ENCODE results near the gene SULT1A1.
"Not testable (repeated sequence)": the region's sequence is repeated elsewhere in the genome, so short reads cannot be mapped to it uniquely, and the experiment has no call there.

Gene SULT1A1

DNA sequence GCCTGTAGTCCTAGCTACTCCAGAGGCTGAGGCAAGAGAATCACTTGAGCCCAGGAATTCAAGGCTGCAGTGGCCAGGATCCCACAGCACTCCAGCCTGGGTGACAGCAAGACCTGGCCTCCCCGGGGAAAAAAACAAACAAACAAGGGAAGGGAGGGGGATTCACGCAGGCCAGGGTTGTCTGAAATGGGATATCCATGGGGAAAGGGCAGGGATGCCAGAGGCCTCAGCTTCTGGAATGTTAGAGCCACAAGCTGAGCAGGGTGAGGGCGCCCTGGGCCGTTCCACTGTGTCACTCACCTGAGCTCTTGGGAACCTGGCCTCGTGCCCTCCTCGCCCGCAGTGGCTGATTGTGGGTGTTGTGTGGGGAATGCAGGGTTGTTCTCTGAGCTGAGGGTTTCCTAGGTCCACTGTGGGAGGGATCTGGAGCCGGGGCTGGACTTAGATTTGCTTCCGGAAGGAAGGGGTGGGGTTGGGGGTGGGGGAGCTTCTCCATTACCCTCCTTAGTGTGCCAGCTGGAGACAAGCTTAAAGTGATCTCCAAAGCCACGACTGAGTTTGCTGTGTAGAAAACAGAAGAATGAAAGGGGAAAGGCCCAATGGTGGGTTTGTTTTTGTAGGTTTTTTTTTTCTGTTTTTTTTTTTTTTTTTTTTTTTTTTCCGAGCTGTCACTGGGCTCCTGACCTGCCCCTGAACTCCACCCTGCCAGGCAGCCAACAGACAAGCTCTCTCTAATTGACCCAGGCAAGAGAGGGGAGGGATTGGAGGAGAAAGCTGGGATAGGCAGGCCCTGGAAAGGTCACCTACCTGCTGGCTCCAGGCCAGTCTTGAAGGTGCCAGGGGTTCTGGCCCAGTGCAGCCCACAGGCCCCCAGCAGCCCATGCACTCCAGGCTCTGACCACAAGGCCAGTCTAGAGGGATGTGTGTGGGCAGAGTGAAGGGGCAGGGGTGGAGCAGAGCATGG is at the start of gene SULT1A1:
TSS of gene SULT1A1 (minus strand) at position 414 of the 964 bp plus-strand sequence. CDS start 1,189 bp downstream, outside the sequence.
- no peak within 1 kb of the TSS for H3K4me3 Mint-ChIP-seq
- no peaks in the 10 kb centered on the region for H3K27me3 Mint-ChIP-seq
- no peaks in the 10 kb centered on the region for H3K9me3 Mint-ChIP-seq
- H3K4me1 Mint-ChIP-seq: peaks cover 11% of the 10 kb centered on the region
- no peak within 1 kb of the TSS for H3K27ac Mint-ChIP-seq
- H3K36me3 Mint-ChIP-seq: no peaks in the 10 kb centered on the region

DNA sequence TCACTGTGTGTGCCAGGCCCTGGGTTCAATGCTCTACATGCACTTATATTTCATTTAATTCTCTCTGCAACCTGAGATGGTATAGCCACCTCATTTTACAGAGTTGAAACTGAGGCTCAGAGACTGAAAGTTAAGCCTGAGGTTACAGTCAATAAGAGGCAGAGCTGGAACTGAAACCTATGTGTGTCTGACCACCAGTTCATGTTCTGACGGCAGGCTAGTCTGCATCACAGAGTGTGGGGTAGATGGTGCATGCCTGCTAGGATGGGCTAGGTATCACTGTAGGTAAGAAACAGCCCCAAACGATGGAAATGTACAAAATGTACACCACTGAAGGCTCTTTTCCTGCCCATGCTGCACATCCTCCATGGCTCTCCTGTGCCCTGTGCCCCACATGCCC is 30.1 kb upstream of the SULT1A1 start:
- H3K4me3 Mint-ChIP-seq, H3K9me3 Mint-ChIP-seq, H3K27ac Mint-ChIP-seq, H3K36me3 Mint-ChIP-seq, H3K27me3 Mint-ChIP-seq, H3K4me1 Mint-ChIP-seq: not testable (repeated sequence)

DNA sequence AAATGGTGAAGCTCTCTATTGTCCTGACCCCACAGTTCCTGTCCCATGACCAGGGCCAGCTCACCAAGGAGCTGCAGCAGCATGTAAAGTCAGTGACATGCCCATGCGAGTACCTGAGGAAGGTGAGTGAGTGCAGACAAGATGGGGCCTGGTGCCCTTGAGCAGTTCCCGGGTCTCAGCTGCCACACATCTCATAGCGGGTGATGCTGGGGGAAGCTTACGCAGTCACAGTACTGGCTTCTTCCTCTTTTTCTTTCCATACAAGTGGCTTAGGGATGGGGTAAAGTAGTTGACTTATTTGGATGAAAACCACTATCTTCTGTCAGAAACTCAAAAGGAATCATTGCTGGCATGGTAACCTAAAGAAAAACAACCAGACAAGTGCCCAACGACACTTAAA is 28.5 kb upstream of the SULT1A1 start:
- not testable (repeated sequence) for H3K36me3 Mint-ChIP-seq, H3K4me1 Mint-ChIP-seq, H3K27me3 Mint-ChIP-seq, H3K4me3 Mint-ChIP-seq, H3K9me3 Mint-ChIP-seq, H3K27ac Mint-ChIP-seq

DNA sequence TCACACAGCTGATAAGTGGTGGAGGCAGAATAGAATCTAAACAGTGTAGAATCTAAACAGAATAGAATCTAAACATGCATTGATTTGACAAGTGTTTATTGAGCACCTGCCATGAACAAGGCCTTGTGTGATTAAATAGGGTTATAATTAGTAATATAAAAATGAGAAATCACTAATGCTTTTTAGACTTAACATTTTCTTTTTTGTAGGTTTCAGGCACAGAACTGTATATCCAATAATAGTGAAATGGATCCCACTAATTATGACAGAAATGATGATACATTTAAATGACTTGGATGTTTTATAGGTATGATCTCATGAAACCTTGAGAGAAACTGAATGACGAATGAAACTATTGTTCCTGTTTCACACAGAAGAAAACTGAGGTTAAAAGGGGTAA is 27.9 kb upstream of the SULT1A1 start, which contains the start of gene NPIPB8:
TSS of gene NPIPB8 (plus strand) at position 301 of the 400 bp plus-strand sequence. CDS start 296 bp downstream, outside the sequence.
- not testable (repeated sequence) for H3K27me3 Mint-ChIP-seq, H3K9me3 Mint-ChIP-seq, H3K36me3 Mint-ChIP-seq

DNA sequence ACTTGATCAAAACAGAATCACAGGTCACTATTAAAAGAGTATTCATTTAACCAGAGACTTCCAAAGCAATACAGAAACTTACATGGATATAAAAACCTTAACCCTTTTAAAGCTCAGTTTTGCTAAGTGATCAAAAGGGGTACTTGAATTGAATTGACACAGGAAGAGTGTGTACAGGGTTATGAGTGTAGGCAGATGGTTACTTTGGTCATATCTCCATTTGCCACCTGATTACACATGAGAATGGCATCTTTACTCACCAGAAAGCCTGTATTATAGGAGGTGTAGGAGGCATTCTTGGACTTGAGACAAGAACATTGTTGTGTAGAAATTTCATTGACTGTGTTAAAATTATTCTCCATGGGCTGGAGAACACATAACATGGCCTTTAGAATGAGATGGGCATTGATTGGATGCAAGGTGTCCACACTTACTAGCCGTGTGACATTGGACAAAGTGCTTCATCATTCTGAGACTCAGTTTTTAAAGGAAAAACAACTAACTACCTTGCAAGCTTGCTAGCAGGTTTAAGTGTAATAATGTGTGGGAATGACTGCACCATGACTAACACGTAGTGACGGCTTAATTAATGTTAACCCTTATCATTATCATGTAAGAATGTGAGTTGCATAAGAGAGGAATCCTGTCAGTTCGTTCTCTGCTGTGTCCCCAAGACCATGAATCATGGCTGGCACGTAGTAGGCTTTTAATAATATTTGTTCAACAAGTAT is 26.4 kb upstream of the SULT1A1 start:
- not testable (repeated sequence) for H3K27me3 Mint-ChIP-seq, H3K4me3 Mint-ChIP-seq, H3K36me3 Mint-ChIP-seq, H3K9me3 Mint-ChIP-seq, H3K27ac Mint-ChIP-seq, H3K4me1 Mint-ChIP-seq

More for the DNA sequence above, 27.9 kb upstream of the SULT1A1 start, which contains the start of gene NPIPB8:
- not testable (repeated sequence) for H3K4me1 Mint-ChIP-seq, H3K4me3 Mint-ChIP-seq, H3K27ac Mint-ChIP-seq

DNA sequence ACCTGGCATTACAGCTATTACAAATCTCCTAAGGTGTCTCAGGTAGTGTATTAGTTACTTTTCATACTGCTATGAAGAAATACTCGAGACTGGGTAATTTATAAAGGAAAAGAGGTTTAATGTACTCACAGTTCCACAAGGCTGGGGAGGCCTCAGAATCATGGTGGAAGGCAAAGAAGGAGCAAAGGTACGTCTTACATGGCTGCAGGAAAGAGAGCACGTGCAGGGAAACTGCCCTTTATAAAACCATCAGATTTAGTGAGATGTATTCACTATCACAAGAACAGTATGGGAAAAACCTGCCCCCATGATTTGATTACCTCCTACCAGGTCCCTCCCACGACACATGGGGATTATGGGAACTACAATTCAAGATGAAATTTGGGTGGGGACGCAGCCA is 21.1 kb upstream of the SULT1A1 start:
- not testable (repeated sequence) for H3K27ac Mint-ChIP-seq, H3K27me3 Mint-ChIP-seq, H3K4me3 Mint-ChIP-seq, H3K4me1 Mint-ChIP-seq, H3K9me3 Mint-ChIP-seq, H3K36me3 Mint-ChIP-seq

DNA sequence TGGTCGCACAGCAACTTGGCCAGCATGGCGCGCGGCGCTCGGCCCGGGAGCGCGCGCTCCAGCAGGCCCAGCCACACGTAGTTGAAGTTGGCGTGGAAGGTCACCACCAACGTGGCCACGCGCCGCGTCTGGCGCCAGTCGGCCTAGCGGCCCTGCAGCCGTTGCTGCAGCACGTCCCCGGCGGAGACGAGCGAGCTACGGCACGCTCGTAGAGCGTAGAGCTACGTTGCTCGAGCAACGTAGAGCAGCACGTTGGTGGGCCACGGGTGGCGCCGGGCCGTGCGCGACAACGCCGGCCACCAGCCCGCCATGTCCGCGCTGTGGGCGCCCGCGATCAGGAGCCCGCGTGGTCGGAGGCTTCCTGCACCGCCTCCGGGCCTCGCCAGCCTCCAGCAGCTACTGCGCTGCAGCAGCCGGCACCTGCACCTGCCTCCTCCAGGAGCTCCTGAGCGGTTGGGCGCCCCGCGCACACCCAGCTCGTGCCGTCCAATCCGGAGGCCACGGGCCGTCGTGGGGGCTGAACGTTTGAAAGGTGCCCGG is 13.4 kb upstream of the SULT1A1 start:
- Mint-ChIP-seq H3K4me1 (peaks cover 18% of the 10 kb centered on the region), H3K4me3 (peak overlapping the region; percentile 77), H3K27me3 (no peaks in the 10 kb centered on the region), H3K9me3 (no peaks in the 10 kb centered on the region), H3K36me3 (no peaks in the 10 kb centered on the region), H3K27ac (no peak overlapping the region)

DNA sequence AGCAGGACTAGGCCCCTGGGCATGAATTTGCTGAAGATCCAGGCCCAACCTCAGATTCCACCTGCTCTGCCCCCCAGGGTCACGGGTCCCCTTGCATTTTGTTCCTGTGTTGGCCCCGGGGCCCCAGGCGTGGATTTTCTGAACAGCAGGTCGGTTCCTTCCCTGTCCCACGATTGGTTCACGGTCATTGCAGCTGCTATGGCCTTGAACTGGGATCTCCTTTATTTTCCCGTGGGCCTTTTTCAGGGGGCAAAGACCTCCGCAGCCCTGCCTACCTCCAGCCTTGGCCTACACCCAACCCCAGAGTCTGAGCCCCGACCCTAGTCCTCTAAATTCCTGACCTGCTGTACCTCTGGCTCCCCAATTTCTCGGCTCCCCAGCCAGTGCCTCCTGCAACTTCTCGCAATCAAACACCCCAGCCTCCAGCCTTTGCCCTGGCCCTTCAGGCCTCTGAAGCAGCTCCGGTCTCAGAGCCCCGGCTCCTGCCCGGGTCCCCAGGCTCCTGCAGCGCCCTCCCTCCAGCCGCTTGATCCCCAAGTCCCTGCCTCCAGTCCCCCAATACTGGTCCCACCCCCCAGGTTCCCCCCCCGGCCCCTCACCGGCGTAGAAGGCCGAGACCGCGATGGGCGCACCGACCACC is 12.8 kb upstream of the SULT1A1 start:
- H3K27me3 Mint-ChIP-seq, H3K9me3 Mint-ChIP-seq, H3K27ac Mint-ChIP-seq, H3K36me3 Mint-ChIP-seq: not testable (repeated sequence)
- H3K4me3 Mint-ChIP-seq: peak overlapping the region; percentile 77
- H3K4me1 Mint-ChIP-seq: peaks cover 18% of the 10 kb centered on the region

DNA sequence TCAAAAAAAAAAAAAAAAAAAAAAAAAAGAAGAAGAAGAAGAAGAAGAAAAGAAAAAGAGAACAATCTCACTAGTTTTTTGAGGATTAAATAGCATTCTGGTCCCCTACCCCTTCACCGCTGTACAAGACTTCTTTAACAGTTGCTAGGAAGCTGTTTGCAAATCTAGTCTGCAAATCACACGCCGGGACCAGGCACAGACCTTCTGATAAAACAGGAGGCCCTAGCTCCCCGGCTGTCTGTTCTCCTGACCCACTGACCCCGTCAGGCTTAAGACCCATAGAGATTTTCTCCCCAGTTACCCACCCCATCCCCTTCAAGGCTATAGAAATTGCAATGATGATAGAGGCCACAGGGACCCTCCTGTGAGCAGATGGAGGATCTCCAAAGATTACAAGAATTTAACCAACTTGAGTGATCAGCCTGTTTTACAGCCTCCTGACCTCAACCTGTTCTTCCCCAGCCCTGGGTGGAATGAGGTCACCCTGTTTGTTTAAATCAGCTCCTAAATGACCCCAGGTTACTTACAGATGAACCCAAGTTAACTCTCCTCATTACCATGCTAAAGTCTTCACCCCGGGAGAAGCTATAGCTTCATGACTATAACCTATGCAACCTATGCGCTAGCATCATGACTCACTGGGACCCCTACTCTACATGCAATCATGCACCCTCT is 11.8 kb upstream of the SULT1A1 start:
- peak overlapping the region; percentile 77 for H3K4me3 Mint-ChIP-seq
- no peaks in the 10 kb centered on the region for H3K27me3 Mint-ChIP-seq
- H3K4me1 Mint-ChIP-seq: peaks cover 18% of the 10 kb centered on the region
- peak overlapping the region; percentile 80 for H3K27ac Mint-ChIP-seq
- no peaks in the 10 kb centered on the region for H3K9me3 Mint-ChIP-seq
- H3K36me3 Mint-ChIP-seq: peaks cover 2% of the 10 kb centered on the region

DNA sequence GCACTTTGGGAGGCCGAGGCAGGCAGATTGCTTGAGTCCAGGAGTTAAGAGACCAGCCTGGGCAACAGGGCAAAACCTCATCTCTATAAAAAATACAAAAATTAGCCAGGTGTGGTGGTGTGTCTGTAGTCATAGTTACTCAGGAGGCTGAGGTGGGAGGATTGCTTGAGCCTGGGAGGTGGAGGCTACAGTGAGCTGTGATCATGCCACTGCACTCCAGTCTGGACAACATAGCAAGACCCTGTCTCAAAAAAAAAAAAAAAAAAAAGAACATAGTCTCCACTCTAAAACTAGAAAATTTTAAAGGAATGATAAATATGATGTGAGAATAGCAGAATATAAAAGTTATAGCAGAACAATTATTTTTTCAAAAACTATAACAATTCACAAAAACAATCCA is 10.5 kb upstream of the SULT1A1 start:
- H3K36me3 Mint-ChIP-seq, H3K27me3 Mint-ChIP-seq, H3K9me3 Mint-ChIP-seq, H3K4me3 Mint-ChIP-seq, H3K27ac Mint-ChIP-seq: not testable (repeated sequence)
- peaks cover 18% of the 10 kb centered on the region for H3K4me1 Mint-ChIP-seq

DNA sequence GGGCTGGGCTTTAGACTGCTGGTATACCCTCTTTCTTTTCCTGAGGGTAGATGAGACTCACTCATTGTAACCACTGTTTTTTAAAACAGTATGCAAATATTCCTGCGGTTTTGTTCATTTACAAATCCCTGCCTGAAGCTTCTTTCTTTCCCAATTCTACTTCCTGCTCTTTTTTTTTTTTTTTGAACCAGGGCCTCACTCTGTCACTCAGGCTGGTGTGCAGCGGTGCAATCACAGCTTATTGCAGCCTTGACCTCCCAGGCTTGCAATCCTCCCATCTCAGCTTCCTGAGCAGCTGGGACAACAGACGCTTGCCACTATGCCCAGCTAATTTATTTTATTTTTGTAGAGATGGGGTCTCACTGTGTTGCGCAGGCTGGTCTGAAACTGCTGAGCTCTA is 8.0 kb upstream of the SULT1A1 start:
- peaks cover 5% of the 10 kb centered on the region for H3K36me3 Mint-ChIP-seq
- H3K27ac Mint-ChIP-seq: no peak overlapping the region
- H3K4me1 Mint-ChIP-seq: peaks cover 10% of the 10 kb centered on the region
- no peaks in the 10 kb centered on the region for H3K27me3 Mint-ChIP-seq
- H3K9me3 Mint-ChIP-seq: no peaks in the 10 kb centered on the region
- H3K4me3 Mint-ChIP-seq: no peak overlapping the region

DNA sequence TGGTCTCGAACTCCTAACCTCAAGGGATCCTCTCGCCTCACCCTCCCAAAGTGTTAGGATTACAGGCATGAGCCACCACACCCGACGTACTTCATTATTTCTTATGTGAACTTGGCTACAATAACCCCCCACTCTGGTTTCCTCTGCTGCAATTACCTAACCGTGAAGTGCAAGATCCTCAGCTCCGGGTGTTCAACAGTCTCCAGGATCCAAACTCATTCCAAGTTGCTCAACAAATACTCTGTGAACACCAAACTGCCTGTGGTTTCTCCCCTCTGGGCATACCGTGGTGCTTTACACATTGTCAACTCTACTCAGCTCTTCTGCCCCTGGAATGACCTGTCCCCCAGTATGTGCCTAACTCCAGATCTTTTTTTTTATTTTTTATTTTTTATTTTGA is 6.8 kb upstream of the SULT1A1 start:
- Mint-ChIP-seq H3K4me3 (no peak overlapping the region), H3K27ac (peak overlapping the region; percentile 12), H3K36me3 (peaks cover 5% of the 10 kb centered on the region), H3K4me1 (peaks cover 3% of the 10 kb centered on the region), H3K9me3 (no peaks in the 10 kb centered on the region), H3K27me3 (no peaks in the 10 kb centered on the region)

DNA sequence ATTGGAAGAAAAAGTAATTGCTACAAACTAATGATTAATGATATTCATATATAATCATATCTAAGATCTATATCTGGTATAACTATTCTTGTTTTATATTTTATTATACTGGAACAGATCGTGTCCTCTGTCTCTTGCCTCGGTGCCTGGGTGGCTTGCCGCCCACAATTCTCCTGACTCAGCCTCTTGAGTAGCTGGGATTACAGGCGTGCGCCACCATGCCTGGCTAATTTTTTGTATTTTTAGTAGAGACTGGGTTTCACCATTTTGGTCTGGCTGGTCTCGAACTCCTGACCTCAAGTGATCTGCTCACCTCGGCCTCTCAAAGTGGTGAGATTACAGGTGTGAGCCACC is 6.4 kb upstream of the SULT1A1 start:
- not testable (repeated sequence) for H3K27ac Mint-ChIP-seq, H3K4me3 Mint-ChIP-seq, H3K4me1 Mint-ChIP-seq

DNA sequence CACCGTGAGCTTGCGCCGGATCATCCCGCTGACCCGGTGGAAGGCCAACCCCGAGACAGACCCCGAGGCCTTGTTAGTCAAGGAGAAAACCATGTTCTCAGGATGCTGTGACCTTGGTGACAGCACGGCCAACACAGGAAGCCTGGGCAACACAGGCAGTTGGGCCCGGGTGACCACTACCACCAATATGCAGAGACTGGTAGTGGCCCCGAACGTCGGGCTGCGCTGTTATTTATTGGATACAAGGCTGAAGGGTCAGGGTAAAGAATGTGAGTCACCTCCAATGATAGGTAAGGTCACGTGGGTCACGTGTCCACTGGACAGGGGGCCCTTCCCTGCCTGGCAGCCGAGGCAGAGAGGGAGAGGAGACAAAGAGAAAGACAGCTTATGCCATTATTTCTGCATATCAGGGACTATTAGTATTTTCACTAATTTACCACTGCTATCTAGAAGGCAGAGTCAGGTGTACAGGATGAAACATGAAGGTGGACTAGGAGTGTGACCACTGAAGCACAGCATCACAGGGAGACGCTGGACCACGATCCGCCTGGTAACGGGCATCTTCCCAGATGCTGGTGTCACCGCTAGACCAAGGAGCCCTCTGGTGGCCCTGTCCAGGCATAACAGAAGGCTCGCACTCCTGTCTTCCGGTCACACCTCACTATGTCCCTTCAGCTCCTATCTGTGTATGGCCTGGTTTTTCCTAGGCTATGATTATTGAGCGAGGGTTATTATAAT is 5.8 kb upstream of the SULT1A1 start:
- H3K27ac Mint-ChIP-seq, H3K27me3 Mint-ChIP-seq, H3K4me3 Mint-ChIP-seq, H3K36me3 Mint-ChIP-seq, H3K9me3 Mint-ChIP-seq, H3K4me1 Mint-ChIP-seq: not testable (repeated sequence)

More for the DNA sequence above, 6.4 kb upstream of the SULT1A1 start:
- not testable (repeated sequence) for H3K27me3 Mint-ChIP-seq, H3K36me3 Mint-ChIP-seq, H3K9me3 Mint-ChIP-seq

DNA sequence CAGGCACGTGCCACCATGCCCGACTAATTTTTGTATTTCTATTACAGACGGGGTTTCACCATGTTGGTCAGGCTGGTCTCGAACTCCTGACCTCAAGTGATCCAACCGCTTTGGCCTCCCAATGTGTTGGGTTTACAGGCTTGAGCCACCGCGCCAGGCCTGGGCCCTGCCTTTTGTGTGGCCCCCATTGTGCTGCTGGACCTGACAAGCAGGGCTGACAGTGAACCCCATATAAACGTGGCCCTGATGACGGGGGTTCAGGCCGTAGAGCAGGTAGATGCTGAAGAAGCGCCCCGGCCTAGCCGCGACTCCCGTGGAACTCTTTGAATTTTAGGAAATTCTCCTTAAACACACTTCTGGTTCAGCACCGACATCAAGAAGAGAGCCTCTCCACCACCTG is 4.7 kb upstream of the SULT1A1 start:
- H3K36me3 Mint-ChIP-seq, H3K27me3 Mint-ChIP-seq, H3K27ac Mint-ChIP-seq, H3K9me3 Mint-ChIP-seq, H3K4me3 Mint-ChIP-seq: not testable (repeated sequence)
- peaks cover 11% of the 10 kb centered on the region for H3K4me1 Mint-ChIP-seq
